HG02981 (cell line): ENCODE data around the gene XRRA1.

Source experiments
- ATAC-seq: cut with Tn5 transposase; IDR thresholded peaks from one replicate; pipeline ENCODE4 v1.9.1; 2021; ENCODE audit warnings: mild to moderate bottlenecking, moderate library complexity; ENCODE audit not compliant: unreplicated experiment

XRRA1 gene

DNA sequence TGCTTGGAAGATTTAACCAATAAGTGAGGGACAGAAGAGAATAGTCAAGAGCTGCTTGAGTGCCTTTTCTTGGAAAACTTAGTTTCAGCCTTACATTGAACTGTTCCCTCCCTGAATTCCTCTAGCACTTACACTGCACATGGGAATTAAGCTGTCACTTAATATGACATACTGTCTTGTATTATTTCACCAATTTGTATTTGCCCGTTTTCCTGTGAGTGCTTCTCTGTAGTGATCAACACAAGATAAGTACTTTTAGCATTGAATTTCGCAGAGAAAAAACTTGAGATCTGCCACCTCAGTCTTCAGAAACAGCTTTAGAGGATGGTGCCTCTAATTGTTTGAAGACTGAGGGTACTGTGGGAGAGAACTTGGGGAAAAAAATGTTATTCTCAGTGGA, 3.9 kb upstream of the XRRA1 start:
- no peak for ATAC-seq

DNA sequence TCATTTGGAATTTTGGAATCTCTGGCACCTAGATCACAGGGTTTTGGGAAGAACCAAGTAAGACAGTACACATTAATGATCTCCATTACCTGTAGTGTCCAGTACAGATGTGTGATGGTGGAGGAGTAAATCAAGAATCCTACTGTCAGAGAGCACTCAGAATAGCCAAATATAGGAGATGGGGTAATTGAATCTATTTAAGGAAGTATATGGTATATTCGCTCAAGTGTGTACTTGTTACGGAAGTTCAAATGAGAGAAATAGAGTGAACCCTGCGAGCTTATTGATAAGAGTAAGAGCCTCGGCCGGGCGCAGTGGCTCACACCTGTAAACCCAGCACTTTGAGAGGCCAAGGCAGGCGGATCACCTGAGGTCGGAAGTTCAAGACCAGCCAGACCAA, 2.3 kb upstream of the XRRA1 start:
- no peak for ATAC-seq

DNA sequence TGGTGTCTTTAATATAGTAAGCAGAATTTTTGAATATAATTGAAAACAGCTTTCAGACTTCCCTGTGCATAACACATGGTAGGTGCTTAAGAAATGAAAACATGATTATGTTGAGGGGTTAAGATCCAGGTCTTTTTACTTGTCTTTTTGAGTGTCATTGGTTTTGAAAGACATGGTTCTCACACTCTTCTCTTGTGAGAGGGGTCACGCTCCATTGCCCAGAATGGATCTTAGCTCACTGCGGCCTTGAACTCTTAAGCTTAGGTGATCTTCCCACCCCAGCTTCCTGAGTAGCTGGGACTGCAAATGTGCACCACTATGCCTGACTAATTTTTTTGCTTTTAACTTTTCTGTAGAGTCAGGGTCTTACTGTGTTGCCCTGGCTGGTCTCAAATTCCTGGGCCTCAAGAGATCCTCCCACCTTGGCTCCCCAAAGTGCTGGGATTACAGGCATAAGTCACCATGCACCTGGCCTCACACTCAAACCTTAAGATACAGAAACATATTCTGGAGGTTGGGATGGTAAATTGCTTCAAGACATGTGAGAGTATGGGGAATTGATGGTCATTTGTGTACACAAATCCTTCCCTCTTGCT, 1.6 kb upstream of the XRRA1 start:
- no peak for ATAC-seq

DNA sequence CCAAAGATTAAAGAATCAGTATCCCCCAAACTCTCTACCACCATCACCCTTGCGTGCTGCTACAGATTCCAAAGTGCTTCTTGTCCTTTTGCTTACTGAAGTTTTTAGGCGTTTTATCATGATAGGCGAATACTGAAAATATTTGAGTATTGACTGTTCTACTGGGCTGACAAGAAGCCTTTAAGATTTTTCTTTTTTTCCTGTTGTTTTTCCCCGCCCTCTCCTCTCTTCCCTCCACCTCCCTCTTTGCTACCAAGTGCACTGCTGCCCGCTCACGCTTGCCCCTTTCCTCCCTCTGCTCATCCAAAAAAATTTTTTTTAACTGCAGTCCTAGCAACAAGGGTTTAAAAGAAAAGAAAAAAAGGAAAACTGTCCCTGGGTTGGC, 854 bp upstream of the XRRA1 start:
- no peak for ATAC-seq

DNA sequence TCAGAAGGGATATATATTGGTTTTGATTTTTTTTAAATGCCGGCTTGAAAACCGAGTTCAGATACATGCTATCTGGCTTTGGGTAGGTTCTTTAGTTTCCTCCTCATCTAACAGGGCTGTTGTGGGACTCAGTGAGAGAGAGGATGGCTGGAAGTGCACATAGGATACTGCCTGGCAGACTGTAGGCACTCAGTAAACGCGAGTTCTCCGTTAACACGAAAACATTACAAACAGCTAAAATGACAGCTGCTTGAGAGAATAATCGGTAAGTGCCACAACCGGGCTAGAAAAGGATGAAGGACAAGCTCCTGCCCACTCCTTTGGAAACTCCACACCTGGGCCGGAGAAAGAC, 369 bp downstream of the XRRA1 start:
- peak; percentile 10 for ATAC-seq

DNA sequence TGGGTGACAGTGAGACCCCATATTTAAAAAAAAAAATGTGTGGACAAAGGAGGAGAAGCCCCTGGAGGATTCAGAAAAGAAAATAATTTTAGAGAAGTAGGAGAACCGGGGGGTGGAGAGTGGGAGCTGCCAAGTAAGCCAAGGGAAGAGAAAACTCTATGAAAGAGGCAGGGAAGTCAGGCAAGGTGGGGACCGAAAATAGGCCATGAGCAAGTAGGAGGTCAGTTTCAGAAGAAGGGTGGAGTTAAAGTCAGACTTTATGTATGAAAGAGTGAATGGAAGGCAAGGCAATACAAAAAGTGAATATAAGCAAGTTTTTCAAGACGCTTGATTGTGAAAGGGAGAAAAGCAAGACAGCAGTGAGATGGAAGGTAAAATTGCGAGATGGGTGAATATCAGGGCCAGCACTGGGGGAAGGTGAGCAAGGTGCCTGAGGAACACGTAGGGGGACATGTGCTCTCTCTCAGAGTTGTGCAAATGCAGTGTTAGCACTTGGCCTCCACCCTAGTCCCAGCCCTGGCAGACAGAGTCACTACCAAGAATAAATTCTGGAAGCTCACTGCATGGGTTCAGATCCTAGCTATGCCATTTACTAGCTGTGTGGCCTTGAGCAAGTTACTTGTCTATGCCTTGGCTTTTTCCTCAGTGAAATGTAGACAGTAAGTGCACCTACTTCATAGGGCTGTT, 6.7 kb downstream of the XRRA1 start:
- no peak for ATAC-seq

DNA sequence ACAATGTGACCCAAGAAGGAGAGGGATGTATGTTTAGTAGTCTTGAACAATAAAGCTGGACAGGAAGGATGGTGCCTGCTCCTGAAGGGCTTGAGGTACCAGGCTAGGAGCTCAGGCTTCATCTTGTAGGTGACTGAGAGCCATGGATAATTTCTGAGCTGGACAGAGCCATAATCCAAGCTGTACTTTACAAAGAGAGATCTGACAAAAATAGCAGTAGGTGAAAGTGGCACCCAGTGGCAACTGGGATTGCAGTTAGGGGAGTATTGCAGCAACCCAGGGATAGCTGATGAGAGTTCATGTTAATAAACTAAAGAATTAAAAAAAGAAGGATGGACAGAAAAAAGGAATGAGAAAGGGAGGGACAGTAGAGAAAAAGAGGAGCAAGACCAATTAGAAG, 7.4 kb downstream of the XRRA1 start:
- no peak for ATAC-seq

DNA sequence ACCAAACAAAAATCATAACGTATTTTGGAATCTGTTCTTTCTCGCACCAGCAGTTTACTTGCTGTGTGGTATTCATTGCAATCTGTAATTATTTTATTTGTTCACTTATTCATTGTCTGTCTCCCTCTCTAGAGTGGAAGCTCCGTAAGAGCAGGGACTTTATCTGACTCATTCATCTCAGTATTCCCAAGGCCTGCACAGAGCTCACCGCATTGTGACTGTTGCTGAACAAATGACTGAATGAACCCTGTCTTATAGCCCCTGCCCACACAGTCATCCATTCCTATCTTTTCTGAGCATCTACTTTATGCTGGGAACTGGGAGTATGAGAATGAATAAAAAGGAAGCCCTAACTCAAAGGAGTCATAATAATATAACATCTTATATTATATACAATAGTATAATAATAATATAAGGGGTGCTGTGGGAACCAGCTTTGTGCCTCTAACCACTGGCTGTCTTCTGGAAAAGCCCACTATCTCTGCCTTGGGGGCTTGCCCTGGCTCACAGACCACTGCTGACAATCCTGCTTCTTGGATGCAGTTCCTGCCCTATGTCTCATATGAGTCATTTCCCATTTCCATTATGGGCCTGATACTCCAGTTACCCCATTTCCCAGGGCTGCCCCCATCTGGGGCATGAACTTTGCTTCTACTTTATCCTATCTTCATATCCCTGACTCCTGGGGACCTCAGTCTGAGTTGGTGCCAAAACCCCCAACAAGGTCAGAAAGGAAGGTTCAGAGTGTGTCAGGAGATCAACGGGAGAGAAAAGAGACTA, 11.0 kb downstream of the XRRA1 start:
- ATAC-seq: no peak

DNA sequence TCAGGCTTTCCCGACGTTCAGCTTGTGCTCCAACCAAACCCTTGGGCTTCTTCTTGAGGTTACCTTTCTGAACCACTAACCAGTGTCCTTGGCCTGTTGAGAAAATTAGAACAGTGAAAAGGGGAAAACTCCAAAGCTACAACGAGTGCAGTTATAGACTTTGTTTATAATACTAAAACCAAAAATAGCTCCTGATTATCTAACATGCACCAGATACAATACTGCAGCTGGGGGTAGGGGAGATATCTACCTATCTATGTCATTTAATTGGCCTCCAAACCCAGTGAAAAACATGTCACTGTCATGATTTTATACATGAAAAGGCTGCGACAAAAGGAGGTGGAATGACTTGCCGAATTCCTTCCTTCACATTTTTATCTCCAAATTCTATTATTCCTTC, 11.9 kb downstream of the XRRA1 start:
- no peak for ATAC-seq

DNA sequence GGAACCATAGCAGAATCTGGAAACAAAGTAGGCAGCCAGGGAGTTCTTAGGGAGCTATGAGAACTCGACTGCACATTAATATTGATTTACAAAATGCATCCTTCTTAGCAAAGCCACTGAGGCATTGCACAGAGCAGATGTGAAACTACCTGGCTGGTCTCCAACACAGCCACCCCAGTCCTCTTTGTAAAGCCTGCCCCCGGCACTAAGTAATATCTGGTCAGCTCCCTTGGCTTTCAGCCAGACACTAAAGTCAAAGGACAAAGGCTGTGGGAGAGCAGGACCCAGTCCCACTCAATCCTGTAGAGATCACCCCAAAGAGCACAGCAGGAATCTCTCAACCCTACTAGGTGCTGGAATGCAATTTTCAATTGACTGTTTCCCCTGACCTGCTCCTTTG, 12.8 kb downstream of the XRRA1 start:
- ATAC-seq: no peak

DNA sequence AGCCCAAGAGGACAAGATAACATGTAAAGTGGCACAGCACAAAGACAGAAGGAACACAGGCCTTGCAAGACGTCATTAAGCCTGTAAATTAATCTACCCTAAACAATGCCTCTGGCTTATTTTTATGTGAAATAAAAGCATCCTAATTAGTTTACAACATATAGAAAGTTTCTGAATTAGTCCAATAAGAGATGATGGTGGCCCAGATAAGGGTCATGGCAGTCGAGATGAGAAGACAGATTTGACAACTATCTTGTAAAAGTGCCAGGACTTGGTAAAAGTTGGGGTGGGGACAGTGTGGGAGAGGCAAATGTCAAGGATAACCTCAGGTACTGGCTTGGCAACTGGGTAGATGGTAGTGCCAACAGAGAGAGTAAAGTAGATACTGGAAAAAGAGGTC, 13.6 kb downstream of the XRRA1 start:
- ATAC-seq: no peak

DNA sequence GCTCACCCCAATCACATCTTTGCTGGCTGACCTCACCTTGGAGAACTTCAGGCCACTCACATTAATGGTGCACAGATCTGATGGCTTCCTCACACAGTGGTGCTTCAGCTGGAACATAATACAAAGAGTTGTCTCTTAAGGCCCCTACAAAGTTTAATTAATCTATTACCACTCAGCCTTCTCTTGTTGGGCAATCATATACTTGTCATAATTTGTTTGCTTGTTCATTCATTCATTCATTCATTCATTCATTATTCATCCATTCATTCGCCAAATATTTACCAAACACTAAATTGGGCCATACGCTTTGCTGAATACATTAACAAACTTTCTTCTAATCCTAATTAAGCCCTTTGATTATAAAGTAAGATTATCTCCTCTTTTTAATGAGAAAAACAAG, 15.1 kb downstream of the XRRA1 start:
- ATAC-seq: no peak

DNA sequence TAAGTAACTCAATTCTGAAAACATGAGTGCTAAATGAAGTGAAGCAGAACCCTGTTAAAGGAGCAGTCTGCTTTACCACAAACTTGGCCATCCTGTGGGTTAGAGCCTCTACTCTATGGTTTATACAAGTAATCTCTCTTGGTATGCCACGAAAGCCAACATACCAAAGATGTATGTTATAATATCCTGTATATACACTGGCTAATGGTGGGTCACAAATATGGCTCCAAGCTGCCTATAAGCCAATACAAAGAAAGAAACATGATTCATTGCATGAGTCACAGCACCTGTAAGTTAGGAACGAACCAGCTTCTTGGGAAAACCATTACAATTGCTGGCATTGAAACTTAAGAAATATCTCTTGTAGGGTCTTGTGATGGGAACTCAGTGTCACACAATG, 16.1 kb downstream of the XRRA1 start:
- no peak for ATAC-seq

DNA sequence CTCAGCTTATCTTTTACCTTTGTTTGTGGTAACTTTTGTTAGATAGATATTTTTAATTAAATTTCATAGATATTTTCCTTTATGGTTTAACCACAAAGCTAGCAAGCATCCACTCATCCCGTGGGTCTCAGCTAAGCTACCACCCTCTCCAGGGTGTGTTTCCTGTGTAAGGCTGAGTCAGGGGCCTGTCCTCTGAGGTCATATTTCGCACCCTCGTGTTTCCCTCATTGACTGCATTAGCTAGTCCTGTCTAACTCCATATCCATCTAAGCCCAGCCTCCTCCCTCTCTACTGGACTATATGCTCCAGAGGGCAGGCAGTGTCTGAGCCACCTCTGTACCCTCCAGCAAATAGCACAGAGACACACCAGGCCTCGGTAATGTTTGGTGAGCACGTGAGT, 16.7 kb downstream of the XRRA1 start:
- ATAC-seq: no peak

DNA sequence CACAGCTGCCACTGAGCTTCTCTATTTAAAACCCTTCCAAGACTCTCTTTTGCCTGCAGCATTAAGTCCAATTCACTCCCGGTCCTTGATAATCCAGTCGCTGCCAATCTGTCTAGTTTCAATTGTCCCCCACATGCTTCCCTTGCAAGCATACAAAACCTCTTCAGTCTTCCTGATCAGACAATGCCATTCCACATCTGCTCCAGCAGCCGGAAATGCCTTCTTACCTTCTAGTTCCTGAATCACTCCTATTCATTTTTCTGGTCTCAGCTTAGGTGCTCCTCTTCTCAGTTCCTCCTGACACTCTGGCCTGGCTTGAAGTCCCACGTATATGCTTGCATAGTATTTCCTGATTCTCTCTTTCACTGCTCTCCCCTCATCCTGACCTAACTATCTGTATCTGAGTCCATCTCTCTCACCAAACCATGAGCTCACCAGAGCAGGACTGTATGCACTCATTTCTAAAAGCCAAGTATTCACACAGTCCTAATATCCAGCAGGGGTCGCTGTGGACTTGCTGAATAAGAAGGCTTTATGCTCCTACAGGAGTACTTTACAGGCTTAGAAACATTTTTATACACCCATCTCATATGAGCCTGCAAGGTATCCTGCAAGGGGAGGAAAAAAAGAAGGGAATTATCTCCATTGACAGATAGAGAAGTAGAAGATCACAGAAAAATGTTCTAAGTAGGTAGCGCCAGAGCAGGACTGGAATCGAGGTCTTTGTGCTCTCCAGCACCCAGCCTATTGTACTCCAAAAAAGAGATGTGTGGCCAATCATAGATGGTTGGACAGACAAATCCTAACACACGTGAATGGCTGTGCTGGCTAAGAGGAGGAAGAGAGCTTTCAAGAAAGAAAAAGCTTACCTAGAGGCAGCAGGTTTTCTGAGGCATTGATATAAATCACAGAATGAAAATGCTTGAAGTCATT, 19.2 kb downstream of the XRRA1 start:
- ATAC-seq: peak; percentile 59

DNA sequence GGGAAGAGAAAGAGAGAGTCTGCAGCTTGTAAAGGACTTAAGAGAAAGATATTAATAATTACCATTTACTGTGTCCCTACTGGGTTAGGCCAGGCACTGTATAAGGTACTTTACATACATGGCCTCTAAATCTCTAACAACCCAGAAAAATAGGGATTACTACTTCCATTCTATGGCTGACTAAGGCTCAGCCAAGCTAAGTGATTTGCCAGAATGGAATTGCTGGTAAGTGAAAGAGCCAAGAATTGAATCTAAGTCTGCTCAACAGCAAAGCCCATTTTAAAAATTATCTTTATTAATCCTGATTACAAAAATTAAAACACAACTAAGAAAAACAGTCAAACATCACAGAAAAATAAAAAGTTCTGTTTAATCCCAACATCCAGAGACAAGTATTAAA, 21.4 kb downstream of the XRRA1 start:
- no peak for ATAC-seq

DNA sequence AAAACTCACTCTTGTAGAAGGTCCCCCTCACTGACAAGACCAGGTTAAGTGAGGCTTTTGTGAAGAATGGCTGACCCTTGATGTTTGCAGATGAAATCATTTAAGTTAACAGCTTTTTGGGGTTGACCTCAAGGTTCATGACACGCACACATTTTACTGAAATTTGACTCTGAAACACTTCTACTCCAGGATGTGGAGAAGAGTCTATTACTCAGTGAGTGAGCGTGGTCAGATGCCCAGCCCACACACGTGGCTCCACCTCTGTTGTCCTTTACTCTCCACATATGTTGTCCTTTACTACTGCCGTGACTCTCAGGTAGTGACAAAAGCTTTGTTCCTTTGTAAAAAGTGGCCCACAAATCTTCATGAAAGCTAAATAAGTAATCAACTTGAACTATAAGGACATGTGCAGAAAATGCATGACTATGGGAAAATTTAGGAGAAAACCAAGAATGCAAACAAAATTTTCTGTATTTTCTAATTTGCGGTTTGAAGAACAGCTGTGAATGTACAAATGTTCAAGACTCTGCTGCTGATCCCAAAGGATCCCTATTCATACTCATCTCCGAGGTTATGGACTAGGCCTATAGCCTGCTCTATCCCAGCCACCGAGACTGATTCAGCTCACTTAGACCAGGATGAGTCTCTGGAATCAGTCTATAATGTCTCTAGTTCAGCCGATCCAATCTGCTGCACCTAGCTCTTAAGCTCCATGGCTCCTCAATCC, 22.4 kb downstream of the XRRA1 start:
- peak; percentile 51 for ATAC-seq

DNA sequence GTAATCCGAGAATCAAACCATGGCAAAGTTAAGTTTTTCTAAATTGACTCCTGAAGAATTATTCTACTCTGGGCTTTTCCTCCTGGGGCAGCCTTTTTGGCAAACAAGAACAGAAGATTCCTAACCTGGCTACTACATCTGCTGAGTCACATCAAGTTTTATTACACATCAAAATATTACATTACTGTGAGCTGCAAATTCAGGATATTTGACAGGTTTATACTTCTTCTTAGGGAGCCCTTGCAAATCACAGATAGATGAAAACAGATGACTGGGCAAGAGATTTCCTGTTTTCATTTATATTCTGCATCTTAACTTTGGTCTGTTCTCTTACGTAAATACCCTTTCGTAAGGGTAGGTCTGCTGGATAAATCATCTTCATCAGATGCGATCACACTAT, 23.6 kb downstream of the XRRA1 start:
- no peak for ATAC-seq

DNA sequence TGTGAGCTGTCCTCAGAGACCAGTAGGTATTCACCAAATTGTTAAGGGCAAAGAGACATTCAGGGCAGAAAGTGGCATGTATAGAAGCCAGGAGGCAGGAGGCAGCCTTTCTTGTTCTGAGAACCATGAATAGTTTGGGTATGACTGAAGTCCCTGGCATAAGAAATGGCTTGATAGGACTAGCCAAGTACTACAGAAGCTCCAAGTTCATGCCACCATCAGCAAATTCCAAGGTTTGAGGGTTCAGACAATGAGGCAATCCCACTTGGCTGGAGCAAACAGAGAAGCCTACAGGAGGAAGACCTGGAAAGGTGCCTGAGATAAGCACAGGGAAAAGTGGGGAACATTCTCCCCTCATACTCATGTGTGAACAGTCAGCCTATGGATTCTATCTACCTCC, 25.8 kb downstream of the XRRA1 start:
- ATAC-seq: no peak

DNA sequence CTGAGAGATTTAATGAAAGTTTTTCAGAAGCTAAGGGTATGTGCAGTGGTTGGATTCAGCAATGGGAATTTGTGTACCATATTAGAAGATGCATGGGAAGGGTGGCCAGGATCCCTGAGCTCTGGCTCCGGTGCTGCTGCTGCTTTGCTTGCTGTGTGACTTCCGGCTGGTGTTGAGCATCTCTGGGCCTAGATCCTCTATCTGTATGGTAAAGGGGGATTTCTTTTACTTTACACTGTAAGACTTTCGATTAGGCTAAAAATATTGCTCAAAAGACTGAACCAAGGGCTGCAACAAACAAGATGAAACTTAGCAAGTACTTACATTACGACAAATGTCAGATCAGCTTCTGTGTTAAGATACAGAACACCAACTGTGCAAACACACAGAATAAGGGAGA, 39.1 kb downstream of the XRRA1 start:
- ATAC-seq: no peak

DNA sequence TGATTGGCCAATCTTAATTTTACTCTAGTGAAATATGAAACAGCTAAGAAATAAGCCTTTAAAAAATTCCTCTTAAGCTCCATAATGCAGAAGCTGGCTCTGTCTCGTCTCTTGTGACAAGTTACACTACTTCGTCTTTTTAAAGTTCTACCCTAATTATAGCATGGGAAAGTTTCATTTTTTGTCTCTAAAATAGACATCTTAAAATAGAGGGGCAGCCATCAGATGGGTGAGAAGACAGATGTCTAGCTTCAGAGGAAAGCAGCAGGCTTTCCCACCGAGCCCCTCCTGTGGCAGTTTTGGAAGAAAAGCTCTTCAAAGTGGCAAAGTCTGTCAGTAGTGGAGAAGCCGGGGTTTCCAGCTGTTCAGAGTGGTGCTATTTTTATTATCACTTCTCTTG, 39.5 kb downstream of the XRRA1 start:
- ATAC-seq: no peak
